Measurements from ENCODE around the gene CFAP97D1. TPM values are rescaled to one million over a fixed set of nuclear protein-coding genes. Genes with fewer than 3 reads are reported as not detected.

The CFAP97D1 gene
- total and polyA plus RNA-seq, 2 experiments from 2014 or later: 0.10 TPM; not detected in 1

DNA sequence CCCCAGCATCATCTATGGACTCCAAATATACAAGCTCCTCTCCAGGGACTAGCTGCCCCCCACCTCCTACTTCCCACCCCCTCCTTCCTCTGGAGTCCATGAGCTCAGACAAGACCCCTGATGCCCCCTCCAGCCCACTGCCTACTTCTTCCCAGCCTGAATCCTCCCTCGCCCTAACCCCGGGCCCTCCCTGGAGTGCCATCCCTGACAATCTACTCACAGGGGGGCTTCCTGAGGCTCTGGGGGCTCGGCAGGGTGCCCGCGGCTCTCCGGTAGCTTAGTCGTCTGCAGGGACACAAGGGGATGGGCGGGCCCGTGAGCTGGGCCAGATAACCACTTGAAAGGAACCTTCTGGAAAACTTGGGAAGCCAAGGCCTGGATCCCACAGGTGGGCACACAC lies 37.6 kb downstream of the CFAP97D1 start:
- Histone ChIP-seq H3K4me1 (ENCODE audit: insufficient read depth) (peaks cover 3% of the 10 kb centered on the region), H3K9me3 (ENCODE audit: low read depth) (no peaks in the 10 kb centered on the region), H2AFZ (no peak overlapping the region), H3K27ac (no peak overlapping the region), H3K27me3 (no peaks in the 10 kb centered on the region), H3K4me2 (no peak overlapping the region), H4K20me1 (ENCODE audit: insufficient read depth, poor library complexity, severe bottlenecking) (no peaks in the 10 kb centered on the region), H3K36me3 (replicated peaks; ENCODE audit: insufficient read depth, low read depth) (no peaks in the 10 kb centered on the region), H3K79me2 (no peaks in the 10 kb centered on the region), H3K4me3 (no peak overlapping the region), H3K9me2 (replicated peaks; ENCODE audit: insufficient read depth) (no peaks in the 10 kb centered on the region)
- TF ChIP-seq EZH2 (IDR thresholded peaks at IDR 0.05; ENCODE audit: borderline replicate concordance) (no peak), EZH2phosphoT487 (IDR thresholded peaks at IDR 0.05; ENCODE audit: low read depth, severe bottlenecking, unreplicated experiment) (no peak)
- TF ChIP-seq, protein P1, sequence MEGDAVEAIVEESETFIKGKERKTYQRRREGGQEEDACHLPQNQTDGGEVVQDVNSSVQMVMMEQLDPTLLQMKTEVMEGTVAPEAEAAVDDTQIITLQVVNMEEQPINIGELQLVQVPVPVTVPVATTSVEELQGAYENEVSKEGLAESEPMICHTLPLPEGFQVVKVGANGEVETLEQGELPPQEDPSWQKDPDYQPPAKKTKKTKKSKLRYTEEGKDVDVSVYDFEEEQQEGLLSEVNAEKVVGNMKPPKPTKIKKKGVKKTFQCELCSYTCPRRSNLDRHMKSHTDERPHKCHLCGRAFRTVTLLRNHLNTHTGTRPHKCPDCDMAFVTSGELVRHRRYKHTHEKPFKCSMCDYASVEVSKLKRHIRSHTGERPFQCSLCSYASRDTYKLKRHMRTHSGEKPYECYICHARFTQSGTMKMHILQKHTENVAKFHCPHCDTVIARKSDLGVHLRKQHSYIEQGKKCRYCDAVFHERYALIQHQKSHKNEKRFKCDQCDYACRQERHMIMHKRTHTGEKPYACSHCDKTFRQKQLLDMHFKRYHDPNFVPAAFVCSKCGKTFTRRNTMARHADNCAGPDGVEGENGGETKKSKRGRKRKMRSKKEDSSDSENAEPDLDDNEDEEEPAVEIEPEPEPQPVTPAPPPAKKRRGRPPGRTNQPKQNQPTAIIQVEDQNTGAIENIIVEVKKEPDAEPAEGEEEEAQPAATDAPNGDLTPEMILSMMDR (IDR thresholded peaks at IDR 0.05; ENCODE audit: poor library complexity): no peak
- 92% methylated on average over 9 of the region's 9 CpGs for WGBS (ENCODE audit: low lambda C conversion rate, missing lambda C conversion rate)
- DNase-seq (ENCODE audit: low spot score): no peak

DNA sequence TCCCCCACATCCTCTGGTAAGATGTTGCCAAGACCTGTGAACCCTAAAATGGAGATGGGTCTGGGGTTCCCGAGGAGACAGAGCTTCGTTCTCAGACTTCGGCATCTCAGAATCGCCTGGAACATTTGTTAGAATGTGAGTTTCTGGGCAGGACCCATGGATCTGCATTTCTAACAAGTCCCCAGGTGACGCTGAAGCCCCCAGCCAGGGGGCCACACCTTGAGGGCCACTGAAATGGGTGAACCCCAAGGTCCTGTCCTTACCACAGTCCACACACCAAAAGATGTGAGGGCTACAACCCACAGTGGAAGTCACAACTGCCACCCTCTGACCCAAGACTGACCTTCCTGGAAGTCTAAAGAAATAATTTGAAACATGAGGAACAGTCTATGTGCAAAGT lies 38.7 kb downstream of the CFAP97D1 start:
- no peaks in the 10 kb centered on the region for H3K36me3 ChIP-seq (replicated peaks; ENCODE audit: insufficient read depth, low read depth)
- DNase-seq (ENCODE audit: low spot score): no peak
- no peaks in the 10 kb centered on the region for H3K79me2 ChIP-seq
- H4K20me1 ChIP-seq (ENCODE audit: insufficient read depth, poor library complexity, severe bottlenecking): no peaks in the 10 kb centered on the region
- H2AFZ ChIP-seq: no peak overlapping the region
- no peak overlapping the region for H3K4me2 ChIP-seq
- no peaks in the 10 kb centered on the region for H3K9me2 ChIP-seq (replicated peaks; ENCODE audit: insufficient read depth)
- peaks cover 3% of the 10 kb centered on the region for H3K4me1 ChIP-seq (ENCODE audit: insufficient read depth)
- no peaks in the 10 kb centered on the region for H3K27me3 ChIP-seq
- no peak overlapping the region for H3K4me3 ChIP-seq
- WGBS (ENCODE audit: low lambda C conversion rate, missing lambda C conversion rate): 98% methylated on average over 5 of the region's 5 CpGs
- no peak overlapping the region for H3K27ac ChIP-seq
- H3K9me3 ChIP-seq (ENCODE audit: low read depth): no peaks in the 10 kb centered on the region
- TF ChIP-seq EZH2phosphoT487 (IDR thresholded peaks at IDR 0.05; ENCODE audit: low read depth, severe bottlenecking, unreplicated experiment) (no peak), EZH2 (IDR thresholded peaks at IDR 0.05; ENCODE audit: borderline replicate concordance) (no peak)
- TF ChIP-seq, protein P1 (IDR thresholded peaks at IDR 0.05; ENCODE audit: poor library complexity): no peak

- Histone ChIP-seq H3K4me2 (no peak overlapping the region), H3K4me1 (ENCODE audit: insufficient read depth) (no peaks in the 10 kb centered on the region), H3K27me3 (no peaks in the 10 kb centered on the region), H3K36me3 (replicated peaks; ENCODE audit: insufficient read depth, low read depth) (no peaks in the 10 kb centered on the region), H3K9me2 (replicated peaks; ENCODE audit: insufficient read depth) (no peaks in the 10 kb centered on the region), H2AFZ (no peak overlapping the region), H3K4me3 (no peak overlapping the region), H3K27ac (no peak overlapping the region), H3K79me2 (no peaks in the 10 kb centered on the region), H4K20me1 (ENCODE audit: insufficient read depth, poor library complexity, severe bottlenecking) (no peaks in the 10 kb centered on the region), H3K9me3 (ENCODE audit: low read depth) (no peaks in the 10 kb centered on the region)
- DNase-seq (ENCODE audit: low spot score): no peak
- WGBS (ENCODE audit: low lambda C conversion rate, missing lambda C conversion rate): 90% methylated on average over 14 of the region's 14 CpGs
- TF ChIP-seq EZH2phosphoT487 (IDR thresholded peaks at IDR 0.05; ENCODE audit: low read depth, severe bottlenecking, unreplicated experiment) (no peak), EZH2 (IDR thresholded peaks at IDR 0.05; ENCODE audit: borderline replicate concordance) (no peak)
- TF ChIP-seq, protein P1 (IDR thresholded peaks at IDR 0.05; ENCODE audit: poor library complexity): no peak
These were observed 40.5 kb downstream of the CFAP97D1 start for GRCh38 chr17:43820759-43821158.
